SK-N-SH (cell line): Measurements from ENCODE around the gene EZH1. TPM values are rescaled to one million over a fixed set of nuclear protein-coding genes. Genes with fewer than 3 reads are reported as not detected.

ENCODE experiments used
- CTCF ChIA-PET: fragments of 300-600, 350-600 bp; formaldehyde crosslinking; extraction: SDS; loops from one replicate; lab custom pipeline; 2021; lab: Yijun Ruan, JAX
- POLR2A ChIA-PET: fragments of 350-600 bp; sonication (Branson Sonifier 250); formaldehyde crosslinking; extraction: SDS; loops from one replicate; lab custom pipeline; 2020; ENCODE audit warnings: antibody characterized with exemption, inconsistent platforms; lab: Yijun Ruan, JAX
- DNase-seq: peaks from one replicate; pipeline ENCODE4 v3.0.0; 2012
- H2AFZ ChIP-seq: fragments of 200-600 bp; sonication (generic); 2 replicates; pipeline ENCODE4 v1.8.1; 2016; ENCODE audit warnings: antibody characterized with exemption, mild to moderate bottlenecking, low read depth
- H3F3A ChIP-seq: fragments of 200-600 bp; sonication (generic); replicated peaks from 2 replicates; pipeline ENCODE3; 2016; ENCODE audit warnings: antibody characterized with exemption, mild to moderate bottlenecking; ENCODE audit not compliant: insufficient read depth
- H3K27ac ChIP-seq, 2 experiments: fragments of 200-500 bp in 1 of 2; fragments of 200-600 bp in 1 of 2; sonication (Bioruptor generic) in 1 of 2; sonication (generic), shearing (Covaris generic) in 1 of 2; 2 replicates each; pipeline versions ENCODE4 v1.5.1 to v1.6.1; 2014 to 2016; ENCODE audit warnings: low read depth in 2 of 2, inconsistent platforms in 1 of 2, low read length in 1 of 2, mild to moderate bottlenecking in 1 of 2, mixed read lengths in 1 of 2
- H3K27me3 ChIP-seq: fragments of 200-600 bp; sonication (generic), shearing (Covaris generic); 2 replicates; pipeline ENCODE4 v1.6.1; 2016; ENCODE audit warnings: mixed run types; ENCODE audit not compliant: insufficient read depth
- H3K36me3 ChIP-seq, 2 experiments: fragments of 200-500 bp in 1 of 2; fragments of 200-600 bp in 1 of 2; sonication (Bioruptor generic) in 1 of 2; sonication (generic) in 1 of 2; replicated peaks in 1 of 2; 2 replicates each; pipeline versions ENCODE3 to v1.5.1; 2014 to 2016; ENCODE audit warnings: low read length in 1 of 2, mild to moderate bottlenecking in 1 of 2; ENCODE audit not compliant: insufficient read depth in 2 of 2, control insufficient read depth in 1 of 2
- H3K4me1 ChIP-seq, 2 experiments: fragments of 200-500 bp in 1 of 2; fragments of 200-600 bp in 1 of 2; sonication (Bioruptor generic) in 1 of 2; sonication (generic), shearing (Covaris generic) in 1 of 2; 2 replicates each; pipeline versions ENCODE4 v1.5.1 to v1.6.1; 2014 to 2016; ENCODE audit warnings: low read depth in 1 of 2, low read length in 1 of 2, mixed run types in 1 of 2; ENCODE audit not compliant: insufficient read depth in 2 of 2, control insufficient read depth in 1 of 2
- H3K4me2 ChIP-seq: fragments of 200-600 bp; sonication (generic), shearing (Covaris generic); 2 replicates; pipeline ENCODE4 v1.6.1; 2017; ENCODE audit warnings: mixed run types
- H3K4me3 ChIP-seq, 2 experiments: fragments of 200-500 bp in 1 of 2; fragments of 200-600 bp in 1 of 2; sonication (Bioruptor generic) in 1 of 2; sonication (generic), shearing (Covaris generic) in 1 of 2; 2 replicates each; pipeline versions ENCODE4 v1.5.1 to v1.8.1; 2014 to 2016; ENCODE audit warnings: low read depth in 2 of 2, inconsistent platforms in 1 of 2, low read length in 1 of 2, mild to moderate bottlenecking in 1 of 2, mixed read lengths in 1 of 2, moderate library complexity in 1 of 2
- H3K79me2 ChIP-seq: fragments of 200-600 bp; sonication (generic); 2 replicates; pipeline ENCODE4 v1.8.1; 2017; ENCODE audit warnings: mild to moderate bottlenecking; ENCODE audit not compliant: insufficient read depth
- H3K9ac ChIP-seq: fragments of 200-600 bp; sonication (generic); 2 replicates; pipeline ENCODE4 v1.6.1; 2017; ENCODE audit warnings: mixed run types
- H3K9me2 ChIP-seq: fragments of 200-600 bp; sonication (generic); 2 replicates; pipeline ENCODE4 v1.6.1; 2017; ENCODE audit warnings: mixed run types
- H3K9me3 ChIP-seq: fragments of 200-600 bp; sonication (generic); 2 replicates; pipeline ENCODE4 v1.6.1; 2017; ENCODE audit warnings: mixed run types, mild to moderate bottlenecking, moderate library complexity
- H4K20me1 ChIP-seq: fragments of 200-600 bp; sonication (generic); 2 replicates; pipeline ENCODE4 v1.6.1; 2017; ENCODE audit warnings: mild to moderate bottlenecking, mixed run types; ENCODE audit not compliant: insufficient read depth
- CHD2 ChIP-seq: fragments of 150-350 bp; IDR thresholded peaks from 2 replicates; pipeline ENCODE4 v1.6.1; 2018; ENCODE audit warnings: low read length; ENCODE audit not compliant: partially characterized antibody
- EP300 ChIP-seq, 2 experiments: IDR thresholded peaks; 2 replicates each; pipeline versions ENCODE4 v1.4.0 to v1.6.1; 2012; ENCODE audit warnings: borderline replicate concordance in 1 of 2, low read depth in 1 of 2, low read length in 1 of 2
- EZH2phosphoT487 ChIP-seq: fragments of 200-600 bp; sonication (generic); IDR thresholded peaks from 2 replicates; pipeline ENCODE4 v1.6.1; 2017; ENCODE audit warnings: low read depth, mixed run types, mild to moderate bottlenecking, antibody characterized with exemption, moderate library complexity, borderline replicate concordance
- GABPA ChIP-seq: IDR thresholded peaks from 2 replicates; pipeline ENCODE4 v1.4.0; 2012; ENCODE audit warnings: low read depth, mild to moderate bottlenecking
- JUND ChIP-seq: IDR thresholded peaks from 2 replicates; pipeline ENCODE4 v1.4.0; 2012
- MEF2A ChIP-seq: IDR thresholded peaks from 2 replicates; pipeline ENCODE4 v1.4.0; 2012; ENCODE audit warnings: low read depth, borderline replicate concordance
- MXI1 ChIP-seq: IDR thresholded peaks from 2 replicates; pipeline ENCODE4 v1.6.1; 2012; ENCODE audit warnings: mild to moderate bottlenecking, low read depth, low read length, improper control_type of control experiment
- NFIC ChIP-seq: IDR thresholded peaks from 2 replicates; pipeline ENCODE4 v1.4.0; 2012; ENCODE audit warnings: borderline replicate concordance
- NRF1 ChIP-seq: IDR thresholded peaks from 2 replicates; pipeline ENCODE4 v1.6.1; 2012; ENCODE audit warnings: low read depth, mild to moderate bottlenecking, low read length
- POLR2AphosphoS5 ChIP-seq: IDR thresholded peaks from 2 replicates; pipeline ENCODE4 v1.6.1; 2012; ENCODE audit warnings: low read depth, low read length
- RAD21 ChIP-seq: IDR thresholded peaks from 2 replicates; pipeline ENCODE4 v1.6.1; 2012; ENCODE audit warnings: mild to moderate bottlenecking, low read length
- RCOR1 ChIP-seq: fragments of 150-350 bp; IDR thresholded peaks from 2 replicates; pipeline ENCODE4 v1.6.1; 2017; ENCODE audit warnings: antibody characterized with exemption, low read length
- RXRA ChIP-seq: IDR thresholded peaks from 2 replicates; pipeline ENCODE4 v1.4.0; 2012; ENCODE audit warnings: low read depth, mild to moderate bottlenecking, borderline replicate concordance
- TAF1 ChIP-seq: IDR thresholded peaks from 2 replicates; pipeline ENCODE4 v1.6.1; 2012; ENCODE audit warnings: low read depth, mild to moderate bottlenecking, low read length, moderate library complexity, borderline replicate concordance
- TCF12 ChIP-seq: IDR thresholded peaks from 2 replicates; pipeline ENCODE4 v1.4.0; 2012
- TEAD4 ChIP-seq: IDR thresholded peaks from 2 replicates; pipeline ENCODE4 v1.4.0; 2012; ENCODE audit warnings: mild to moderate bottlenecking, borderline replicate concordance; ENCODE audit not compliant: insufficient read depth
- YY1 ChIP-seq: IDR thresholded peaks from 2 replicates; pipeline ENCODE4 v1.4.0; 2012; ENCODE audit warnings: low read depth, mild to moderate bottlenecking
- WGBS: methylation state at CpG from one replicate; pipeline ENCODE4 v1.1.6; 2017; ENCODE audit warnings: low lambda C conversion rate; 5-methylcytosine and 5-hydroxymethylcytosine counted together
- polyA plus RNA-seq, 3 experiments: library from polyadenylated mRNA; depleted of rRNA; stranded (reverse); fragments of >200 nt; gene quantifications; 2 replicates each; pipeline ENCODE4 v1.2.3, GENCODE V29; 2012
- TF ChIP-seq, protein P1 (sequence below): IDR thresholded peaks from 2 replicates; pipeline ENCODE4 v1.4.0; 2012; ENCODE audit warnings: low read depth
- TF ChIP-seq, protein P2 (sequence below): IDR thresholded peaks from 2 replicates; pipeline ENCODE4 v1.6.1; 2012; ENCODE audit warnings: mild to moderate bottlenecking, low read depth, low read length, moderate library complexity
- TF ChIP-seq, protein P3 (sequence below): fragments of 150-350 bp; IDR thresholded peaks from 2 replicates; pipeline ENCODE4 v1.6.1; 2016; ENCODE audit warnings: mild to moderate bottlenecking, low read depth, low read length
- TF ChIP-seq, protein P4 (sequence below): IDR thresholded peaks from 2 replicates; pipeline ENCODE4; 2012

The EZH1 gene
- polyA plus RNA-seq, 1 of the 3 experiments (the other 2 are of a cell fraction): 28.6 TPM

DNA sequence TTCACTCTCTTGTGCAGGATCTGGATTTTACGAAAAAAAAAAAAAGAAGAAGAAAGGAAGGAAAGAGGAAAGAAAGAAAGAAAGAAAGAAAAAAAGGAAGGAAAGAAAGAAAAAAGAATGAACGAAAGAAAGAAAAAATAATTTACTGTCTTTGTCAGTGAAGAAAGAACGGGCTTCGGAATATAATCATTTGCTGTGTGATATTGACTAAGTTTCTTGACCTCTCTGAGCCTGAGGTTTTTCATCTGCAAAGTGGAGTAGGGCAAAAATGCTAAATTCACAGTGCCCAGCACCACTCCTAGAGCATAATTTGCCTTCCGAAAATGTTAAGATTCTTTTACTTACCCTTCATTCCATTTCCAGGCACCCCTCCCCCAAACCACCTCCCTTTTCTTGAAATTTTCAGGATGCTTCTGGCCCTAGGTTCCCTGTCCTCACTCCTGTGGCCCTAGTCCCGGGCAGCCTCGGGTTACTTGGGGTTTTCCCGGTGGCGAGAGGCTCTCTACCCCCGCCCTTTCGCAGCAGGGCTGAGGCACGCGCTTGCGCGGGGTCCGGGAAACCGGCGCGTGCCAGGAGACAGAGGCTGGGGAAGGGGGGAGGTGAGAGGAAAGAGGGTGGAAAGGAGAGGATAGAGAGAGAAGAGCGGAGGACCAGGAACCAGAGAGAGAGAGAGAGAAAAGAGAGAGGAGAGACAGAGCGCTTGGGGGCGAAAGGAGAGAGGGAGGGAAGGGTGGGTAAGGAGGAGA, 62.7 kb downstream of the EZH1 start, which contains the start of gene CNTNAP1:
TSS of gene CNTNAP1 (plus strand) at position 556 of the 746 bp plus-strand sequence. CDS start 299 bp downstream, outside the sequence.
- peaks cover 10 to 44% of the 10 kb centered on the region in 2 experiments for H3K4me1 ChIP-seq
- ChIA-PET POLR2A (interaction anchor here (1.1 to 2.6 kb wide), 4 partner anchors 9 to 104 kb away, joined by 3 to 16 read pairs (median 4); partner anchors contain the start of gene PSMC3IP), CTCF (interaction anchor here (0.8 to 4.2 kb wide), 3 partner anchors 64 to 105 kb away, joined by 3 to 47 read pairs (median 13); partner anchors contain the start of gene PSMC3IP)
- no peaks in the 10 kb centered on the region for H3K9me2 ChIP-seq
- peak within 1 kb of the TSS; percentile 65 to 71 for H3K4me3 ChIP-seq
- WGBS: 24% methylated on average over 22 of the region's 22 CpGs
- H3K36me3 ChIP-seq: peaks cover 0 to 14% of the 10 kb centered on the region in 2 experiments
- H3K4me2 ChIP-seq: peak within 1 kb of the TSS; percentile 90
- H3K9me3 ChIP-seq: no peaks in the 10 kb centered on the region
- no peaks in the 10 kb centered on the region for H4K20me1 ChIP-seq
- H3K27me3 ChIP-seq: no peaks in the 10 kb centered on the region
- H2AFZ ChIP-seq: peak within 1 kb of the TSS; percentile 87
- H3K9ac ChIP-seq: peak within 1 kb of the TSS; percentile 64
- TF ChIP-seq, protein P1, sequence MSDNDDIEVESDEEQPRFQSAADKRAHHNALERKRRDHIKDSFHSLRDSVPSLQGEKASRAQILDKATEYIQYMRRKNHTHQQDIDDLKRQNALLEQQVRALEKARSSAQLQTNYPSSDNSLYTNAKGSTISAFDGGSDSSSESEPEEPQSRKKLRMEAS: peak; percentile 79
- TF ChIP-seq, protein P2, sequence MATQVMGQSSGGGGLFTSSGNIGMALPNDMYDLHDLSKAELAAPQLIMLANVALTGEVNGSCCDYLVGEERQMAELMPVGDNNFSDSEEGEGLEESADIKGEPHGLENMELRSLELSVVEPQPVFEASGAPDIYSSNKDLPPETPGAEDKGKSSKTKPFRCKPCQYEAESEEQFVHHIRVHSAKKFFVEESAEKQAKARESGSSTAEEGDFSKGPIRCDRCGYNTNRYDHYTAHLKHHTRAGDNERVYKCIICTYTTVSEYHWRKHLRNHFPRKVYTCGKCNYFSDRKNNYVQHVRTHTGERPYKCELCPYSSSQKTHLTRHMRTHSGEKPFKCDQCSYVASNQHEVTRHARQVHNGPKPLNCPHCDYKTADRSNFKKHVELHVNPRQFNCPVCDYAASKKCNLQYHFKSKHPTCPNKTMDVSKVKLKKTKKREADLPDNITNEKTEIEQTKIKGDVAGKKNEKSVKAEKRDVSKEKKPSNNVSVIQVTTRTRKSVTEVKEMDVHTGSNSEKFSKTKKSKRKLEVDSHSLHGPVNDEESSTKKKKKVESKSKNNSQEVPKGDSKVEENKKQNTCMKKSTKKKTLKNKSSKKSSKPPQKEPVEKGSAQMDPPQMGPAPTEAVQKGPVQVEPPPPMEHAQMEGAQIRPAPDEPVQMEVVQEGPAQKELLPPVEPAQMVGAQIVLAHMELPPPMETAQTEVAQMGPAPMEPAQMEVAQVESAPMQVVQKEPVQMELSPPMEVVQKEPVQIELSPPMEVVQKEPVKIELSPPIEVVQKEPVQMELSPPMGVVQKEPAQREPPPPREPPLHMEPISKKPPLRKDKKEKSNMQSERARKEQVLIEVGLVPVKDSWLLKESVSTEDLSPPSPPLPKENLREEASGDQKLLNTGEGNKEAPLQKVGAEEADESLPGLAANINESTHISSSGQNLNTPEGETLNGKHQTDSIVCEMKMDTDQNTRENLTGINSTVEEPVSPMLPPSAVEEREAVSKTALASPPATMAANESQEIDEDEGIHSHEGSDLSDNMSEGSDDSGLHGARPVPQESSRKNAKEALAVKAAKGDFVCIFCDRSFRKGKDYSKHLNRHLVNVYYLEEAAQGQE: 0 out of 2 replicates have a peak, but pooled peaks have one; percentile 7
- TF ChIP-seq RCOR1 (peak; percentile 37; the same call in 1 of the 2 replicates), POLR2AphosphoS5 (peak; percentile 61; the same call in 1 of the 2 replicates), JUND (no peak), MXI1 (peak; percentile 85), RXRA (peak; percentile 28; the same call in 1 of the 2 replicates), YY1 (peak; percentile 27; the same call in 1 of the 2 replicates), TEAD4 (0 out of 2 replicates have a peak, but pooled peaks have one; percentile 20), GABPA (no peak), CHD2 (peak; percentile 45), NFIC (peak; percentile 39), TCF12 (peak; percentile 23; the same call in 1 of the 2 replicates), TAF1 (0 out of 2 replicates have a peak, but pooled peaks have one; percentile 40), EP300 (IDR thresholded peaks at IDR 0.05; ENCODE audit: borderline replicate concordance in 1 of 2, low read depth in 1 of 2, low read length in 1 of 2) (peak in 1 of 2 experiments; percentile 20; a peak in 1 of 4 replicates), NRF1 (peak; percentile 89), RAD21 (no peak), EZH2phosphoT487 (no peak), MEF2A (no peak)
- TF ChIP-seq, protein P3, sequence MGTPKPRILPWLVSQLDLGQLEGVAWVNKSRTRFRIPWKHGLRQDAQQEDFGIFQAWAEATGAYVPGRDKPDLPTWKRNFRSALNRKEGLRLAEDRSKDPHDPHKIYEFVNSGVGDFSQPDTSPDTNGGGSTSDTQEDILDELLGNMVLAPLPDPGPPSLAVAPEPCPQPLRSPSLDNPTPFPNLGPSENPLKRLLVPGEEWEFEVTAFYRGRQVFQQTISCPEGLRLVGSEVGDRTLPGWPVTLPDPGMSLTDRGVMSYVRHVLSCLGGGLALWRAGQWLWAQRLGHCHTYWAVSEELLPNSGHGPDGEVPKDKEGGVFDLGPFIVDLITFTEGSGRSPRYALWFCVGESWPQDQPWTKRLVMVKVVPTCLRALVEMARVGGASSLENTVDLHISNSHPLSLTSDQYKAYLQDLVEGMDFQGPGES: no peak
- TF ChIP-seq, protein P4, sequence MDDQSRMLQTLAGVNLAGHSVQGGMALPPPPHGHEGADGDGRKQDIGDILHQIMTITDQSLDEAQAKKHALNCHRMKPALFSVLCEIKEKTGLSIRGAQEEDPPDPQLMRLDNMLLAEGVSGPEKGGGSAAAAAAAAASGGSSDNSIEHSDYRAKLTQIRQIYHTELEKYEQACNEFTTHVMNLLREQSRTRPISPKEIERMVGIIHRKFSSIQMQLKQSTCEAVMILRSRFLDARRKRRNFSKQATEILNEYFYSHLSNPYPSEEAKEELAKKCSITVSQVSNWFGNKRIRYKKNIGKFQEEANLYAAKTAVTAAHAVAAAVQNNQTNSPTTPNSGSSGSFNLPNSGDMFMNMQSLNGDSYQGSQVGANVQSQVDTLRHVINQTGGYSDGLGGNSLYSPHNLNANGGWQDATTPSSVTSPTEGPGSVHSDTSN: peak; percentile 4; the same call in 1 of the 2 replicates
- DNase-seq: peak; percentile 90
- peaks cover 5% of the 10 kb centered on the region for H3K79me2 ChIP-seq
- peak within 1 kb of the TSS; percentile 56 to 92 for H3K27ac ChIP-seq
- H3F3A ChIP-seq: peaks cover 33% of the 10 kb centered on the region
